Suprapubic skin (tissue), 4 donors: ENCODE data around the gene DNASE1. TPM values are rescaled to one million over a fixed set of nuclear protein-coding genes. Genes with fewer than 3 reads are reported as not detected.

ENCODE experiments used
- DNase-seq, 2 donors: peaks; one replicate each; pipeline ENCODE4 v3.0.0-alpha.2; 2019; ENCODE audit warnings: low spot score in 2 of 2
- H3K27ac ChIP-seq: fragments of 200-600 bp; sonication (generic); one replicate; pipeline ENCODE4 v1.5.1; 2019
- H3K27me3 ChIP-seq: fragments of 200-600 bp; sonication (generic); one replicate; pipeline ENCODE4 v1.5.1; 2019
- H3K36me3 ChIP-seq: fragments of 200-600 bp; sonication (generic); one replicate; pipeline ENCODE4 v1.5.1; 2019
- H3K4me1 ChIP-seq: fragments of 200-600 bp; sonication (generic); one replicate; pipeline ENCODE4 v1.5.1; 2019
- H3K4me3 ChIP-seq: fragments of 200-600 bp; sonication (generic); one replicate; pipeline ENCODE4 v1.5.1; 2019; ENCODE audit warnings: mild to moderate bottlenecking
- H3K9me3 ChIP-seq: fragments of 200-600 bp; sonication (generic); one replicate; pipeline ENCODE4 v1.5.1; 2019
- EP300 ChIP-seq: sonication (generic); formaldehyde crosslinking; IDR thresholded peaks from one replicate; pipeline ENCODE4 v1.6.1; 2017; ENCODE audit warnings: antibody characterized with exemption
- POLR2A ChIP-seq, 2 donors: fragments of 450-650 bp; IDR thresholded peaks; one replicate each; pipeline ENCODE4 v1.6.1; 2017; ENCODE audit warnings: antibody characterized with exemption in 2 of 2, mild to moderate bottlenecking in 2 of 2, moderate library complexity in 2 of 2
- POLR2AphosphoS5 ChIP-seq, 3 donors: sonication (generic); formaldehyde crosslinking; IDR thresholded peaks; one replicate each; pipeline ENCODE4 v1.6.1; 2017; ENCODE audit warnings: antibody characterized with exemption in 3 of 3
- WGBS: methylation state at CpG from one replicate; pipeline ENCODE4 v1.1.5; 2018; 5-methylcytosine and 5-hydroxymethylcytosine counted together
- total RNA-seq, 4 donors: library from RNA; depleted of rRNA; stranded (reverse); fragments of >200 nt; gene quantifications; one replicate each; pipeline ENCODE4 v1.1.0, GENCODE V29; 2016
- TF ChIP-seq, protein P1 (sequence below), 2 donors: fragments of 200-600 bp in 1 of 2; fragments of 450-650 bp in 1 of 2; sonication (generic) in 1 of 2; IDR thresholded peaks; one replicate each; pipeline ENCODE4 v1.5.1; 2016 to 2019; ENCODE audit warnings: antibody characterized with exemption in 2 of 2, mild to moderate bottlenecking in 1 of 2, moderate library complexity in 1 of 2

DNASE1 gene
- total RNA-seq, 4 donors from 2014 or later: 11.0 to 32.7 (median 23.0) TPM

- peaks cover 80% of the 10 kb centered on the region for H3K36me3 ChIP-seq
- no peak for DNase-seq
- WGBS: 99% methylated on average over 10 of the region's 31 CpGs
Observed at GRCh38 chr16:3664187-3664896, 9.9 kb downstream of the DNASE1 start.

DNA sequence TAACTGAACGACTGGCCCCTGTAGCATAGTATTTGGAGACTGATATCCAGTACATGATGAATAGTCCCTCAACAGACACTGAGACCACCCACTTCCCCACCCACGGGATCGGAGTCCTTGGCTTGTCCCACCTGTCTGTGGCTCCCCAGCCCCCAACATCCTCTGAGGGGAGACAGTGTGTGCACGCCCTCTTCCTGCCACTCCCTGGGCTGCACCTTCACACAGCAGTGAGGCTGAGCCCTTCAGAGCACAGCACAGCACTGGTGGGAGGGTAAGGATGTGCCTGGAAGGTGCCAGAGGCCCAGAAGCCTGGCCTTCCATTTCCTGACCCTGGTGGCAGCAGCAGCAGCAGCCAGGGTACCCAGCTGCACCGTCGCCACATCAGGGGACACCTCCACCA, 11.0 kb downstream of the DNASE1 start:
- no peak for TF ChIP-seq EP300
- no peak for TF ChIP-seq POLR2AphosphoS5 (IDR thresholded peaks at IDR 0.05)
- no peak for TF ChIP-seq POLR2A (IDR thresholded peaks at IDR 0.05)
- TF ChIP-seq, protein P1, sequence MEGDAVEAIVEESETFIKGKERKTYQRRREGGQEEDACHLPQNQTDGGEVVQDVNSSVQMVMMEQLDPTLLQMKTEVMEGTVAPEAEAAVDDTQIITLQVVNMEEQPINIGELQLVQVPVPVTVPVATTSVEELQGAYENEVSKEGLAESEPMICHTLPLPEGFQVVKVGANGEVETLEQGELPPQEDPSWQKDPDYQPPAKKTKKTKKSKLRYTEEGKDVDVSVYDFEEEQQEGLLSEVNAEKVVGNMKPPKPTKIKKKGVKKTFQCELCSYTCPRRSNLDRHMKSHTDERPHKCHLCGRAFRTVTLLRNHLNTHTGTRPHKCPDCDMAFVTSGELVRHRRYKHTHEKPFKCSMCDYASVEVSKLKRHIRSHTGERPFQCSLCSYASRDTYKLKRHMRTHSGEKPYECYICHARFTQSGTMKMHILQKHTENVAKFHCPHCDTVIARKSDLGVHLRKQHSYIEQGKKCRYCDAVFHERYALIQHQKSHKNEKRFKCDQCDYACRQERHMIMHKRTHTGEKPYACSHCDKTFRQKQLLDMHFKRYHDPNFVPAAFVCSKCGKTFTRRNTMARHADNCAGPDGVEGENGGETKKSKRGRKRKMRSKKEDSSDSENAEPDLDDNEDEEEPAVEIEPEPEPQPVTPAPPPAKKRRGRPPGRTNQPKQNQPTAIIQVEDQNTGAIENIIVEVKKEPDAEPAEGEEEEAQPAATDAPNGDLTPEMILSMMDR (IDR thresholded peaks at IDR 0.05): no peak

More at GRCh38 chr16:3664187-3664896, 9.9 kb downstream of the DNASE1 start:
- Histone ChIP-seq H3K27ac (no peak overlapping the region), H3K4me1 (no peaks in the 10 kb centered on the region), H3K4me3 (no peak overlapping the region), H3K9me3 (no peaks in the 10 kb centered on the region), H3K27me3 (no peaks in the 10 kb centered on the region)
- no peak for TF ChIP-seq POLR2AphosphoS5 (IDR thresholded peaks at IDR 0.05)
- TF ChIP-seq, protein P1 (IDR thresholded peaks at IDR 0.05): no peak
- TF ChIP-seq POLR2A (IDR thresholded peaks at IDR 0.05): no peak
- TF ChIP-seq EP300: no peak

DNA sequence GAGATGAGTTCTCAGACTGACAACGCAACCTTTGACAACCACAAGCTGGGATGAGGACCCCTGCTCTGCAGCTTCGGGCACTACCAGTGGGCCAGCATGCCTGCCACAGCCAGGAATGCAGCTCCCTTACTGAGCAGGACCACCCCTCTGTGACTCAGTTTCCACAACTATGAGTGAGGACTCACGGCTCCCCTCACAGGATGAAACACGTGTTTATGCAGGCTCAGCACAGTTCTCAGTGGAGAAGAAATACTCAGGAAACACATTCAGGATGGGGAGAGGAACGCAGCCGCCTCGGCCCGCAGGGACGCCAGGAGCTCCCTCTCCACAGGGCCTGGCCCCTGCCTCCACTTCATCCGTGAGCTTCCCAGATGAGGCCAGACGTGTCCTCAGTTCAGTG, 14.1 kb downstream of the DNASE1 start:
- peaks cover 70% of the 10 kb centered on the region for H3K36me3 ChIP-seq
- 93% methylated on average over 10 of the region's 11 CpGs for WGBS

More for the DNA sequence above, 11.0 kb downstream of the DNASE1 start:
- Histone ChIP-seq H3K4me1 (no peaks in the 10 kb centered on the region), H3K36me3 (peaks cover 69% of the 10 kb centered on the region), H3K9me3 (no peaks in the 10 kb centered on the region), H3K4me3 (no peak overlapping the region), H3K27ac (no peak overlapping the region), H3K27me3 (no peaks in the 10 kb centered on the region)
- WGBS: 76% methylated on average over 5 of the region's 6 CpGs
- DNase-seq: no peak

GRCh38 chr16:3669082-3669481, 14.6 kb downstream of the DNASE1 start:
- no peaks in the 10 kb centered on the region for H3K9me3 ChIP-seq
- H3K4me1 ChIP-seq: no peaks in the 10 kb centered on the region
- H3K4me3 ChIP-seq: no peak overlapping the region
- DNase-seq: no peak
- no peaks in the 10 kb centered on the region for H3K27me3 ChIP-seq
- no peak overlapping the region for H3K27ac ChIP-seq
- TF ChIP-seq EP300 (no peak), POLR2AphosphoS5 (IDR thresholded peaks at IDR 0.05) (no peak)
- TF ChIP-seq, protein P1 (IDR thresholded peaks at IDR 0.05): no peak
- 100% methylated on average over 9 of the region's 10 CpGs for WGBS
- peaks cover 70% of the 10 kb centered on the region for H3K36me3 ChIP-seq

More for the DNA sequence above, 14.1 kb downstream of the DNASE1 start:
- Histone ChIP-seq H3K4me3 (no peak overlapping the region), H3K27me3 (no peaks in the 10 kb centered on the region), H3K9me3 (no peaks in the 10 kb centered on the region), H3K4me1 (no peaks in the 10 kb centered on the region), H3K27ac (no peak overlapping the region)
- TF ChIP-seq, protein P1 (IDR thresholded peaks at IDR 0.05): no peak
- no peak for TF ChIP-seq POLR2A (IDR thresholded peaks at IDR 0.05)
- TF ChIP-seq POLR2AphosphoS5 (IDR thresholded peaks at IDR 0.05): no peak
- no peak for TF ChIP-seq EP300
- DNase-seq: no peak

GRCh38 chr16:3670711-3671110, 16.2 kb downstream of the DNASE1 start:
- no peaks in the 10 kb centered on the region for H3K27me3 ChIP-seq
- 88% methylated on average over 12 of the region's 13 CpGs for WGBS
- no peaks in the 10 kb centered on the region for H3K4me1 ChIP-seq
- H3K9me3 ChIP-seq: no peaks in the 10 kb centered on the region
- H3K36me3 ChIP-seq: peaks cover 70% of the 10 kb centered on the region
- H3K4me3 ChIP-seq: no peak overlapping the region
- TF ChIP-seq EP300 (no peak), POLR2AphosphoS5 (IDR thresholded peaks at IDR 0.05) (no peak), POLR2A (IDR thresholded peaks at IDR 0.05) (no peak)
- TF ChIP-seq, protein P1 (IDR thresholded peaks at IDR 0.05): no peak
- H3K27ac ChIP-seq: no peak overlapping the region
- DNase-seq: no peak
